Measurements from ENCODE around the gene FAM9A. TPM values are rescaled to one million over a fixed set of nuclear protein-coding genes. Genes with fewer than 3 reads are reported as not detected.

Gene FAM9A
- not detected for polyA plus RNA-seq (2013, experiment 1 of 2)
- not detected for polyA plus RNA-seq (2013, experiment 2 of 2)

DNA sequence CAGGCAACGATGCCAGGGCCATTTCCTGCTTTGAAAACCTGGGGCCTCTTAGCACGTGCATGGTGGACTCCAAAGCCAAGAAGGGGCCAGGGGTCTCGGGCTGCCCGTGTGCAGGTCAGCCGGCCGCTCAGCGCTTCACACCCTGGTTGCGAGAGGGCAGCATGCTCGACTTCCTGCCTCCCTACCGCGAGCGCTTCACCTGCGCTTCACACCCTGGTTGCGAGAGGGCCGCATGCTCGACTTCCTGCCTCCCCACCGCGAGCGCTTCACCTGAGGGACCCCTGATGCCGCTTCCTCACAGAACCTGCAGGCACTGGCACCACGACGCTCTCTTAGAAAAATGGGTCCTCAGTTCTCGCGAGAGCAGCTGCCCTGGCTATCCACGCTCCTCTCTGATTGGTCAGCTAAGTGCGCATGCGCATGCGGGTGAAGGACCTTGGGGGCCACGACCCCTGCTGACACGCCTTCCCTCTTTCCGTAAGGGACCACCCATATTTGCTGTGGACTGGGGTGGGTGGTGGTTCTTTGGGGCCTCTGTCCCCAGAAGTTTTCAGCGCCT, at the start of gene FAM9A:
Gene FAM9A (minus strand): TSS at position 343 of the 559 bp plus-strand sequence. CDS start 1,212 bp downstream, outside the sequence.
- Histone ChIP-seq H4K8ac (ENCODE audit: low read length) (no peak within 1 kb of the TSS), H3K4me3 (ENCODE audit: insufficient read depth in 1 of 2, low read depth in 1 of 2, low read length in 2 of 2) (no peak within 1 kb of the TSS), H2AK5ac (ENCODE audit: low read length, severe bottlenecking) (no peak within 1 kb of the TSS), H3K4me2 (ENCODE audit: low read length, poor library complexity, severe bottlenecking) (no peak within 1 kb of the TSS), H3K27me3 (ENCODE audit: control insufficient read depth in 1 of 2, insufficient read depth in 1 of 2, low read length in 2 of 2) (peaks cover 0 to 6% of the 10 kb centered on the region in 2 experiments), H3K23ac (ENCODE audit: low read length in 2 of 2) (no peak within 1 kb of the TSS), H2BK120ac (ENCODE audit: low read depth, low read length) (no peak within 1 kb of the TSS), H3K14ac (ENCODE audit: low read length in 2 of 2) (no peak within 1 kb of the TSS), H2AFZ (ENCODE audit: low read depth, low read length) (no peak within 1 kb of the TSS), H2BK15ac (ENCODE audit: low read depth, poor library complexity, severe bottlenecking) (no peak within 1 kb of the TSS), H3K79me1 (replicated peaks; ENCODE audit: low read length, poor library complexity, severe bottlenecking) (no peaks in the 10 kb centered on the region), H4K91ac (ENCODE audit: low read length) (no peak within 1 kb of the TSS), H3K36me3 (ENCODE audit: control insufficient read depth in 1 of 2, insufficient read depth in 2 of 2, low read depth in 1 of 2, low read length in 2 of 2) (no peaks in the 10 kb centered on the region), H3K4me1 (ENCODE audit: control insufficient read depth, insufficient read depth, low read depth, low read length) (peaks cover 1% of the 10 kb centered on the region), H3K4ac (ENCODE audit: low read depth in 1 of 2, low read length in 2 of 2) (no peak within 1 kb of the TSS), H2BK12ac (ENCODE audit: low read length in 2 of 2) (no peak within 1 kb of the TSS), H3K27ac (ENCODE audit: low read length, poor library complexity, severe bottlenecking) (no peak within 1 kb of the TSS), H3K18ac (ENCODE audit: low read depth in 1 of 2, low read length in 2 of 2) (no peak within 1 kb of the TSS), H3K9me3 (ENCODE audit: control insufficient read depth, low read length) (no peaks in the 10 kb centered on the region), H2BK5ac (ENCODE audit: low read depth, low read length, poor library complexity, severe bottlenecking) (no peak within 1 kb of the TSS), H3K9ac (ENCODE audit: low read length) (no peak within 1 kb of the TSS)
- WGBS, result 93% methylated on average over 32 of the region's 32 CpGs
- DNase-seq, result no peak

GRCh38 chrX:8850478-8850877, 49.3 kb upstream of the FAM9A start:
- Histone ChIP-seq H3K27me3 (ENCODE audit: control insufficient read depth in 1 of 2, insufficient read depth in 1 of 2, low read length in 2 of 2) (no peaks in the 10 kb centered on the region), H2BK15ac (ENCODE audit: low read depth, poor library complexity, severe bottlenecking) (no peak overlapping the region), H3K79me1 (replicated peaks; ENCODE audit: low read length, poor library complexity, severe bottlenecking) (no peaks in the 10 kb centered on the region), H3K18ac (ENCODE audit: low read depth in 1 of 2, low read length in 2 of 2) (no peak overlapping the region), H3K27ac (ENCODE audit: low read length, poor library complexity, severe bottlenecking) (peak overlapping the region; percentile 23), H3K9me3 (ENCODE audit: control insufficient read depth, low read length) (no peaks in the 10 kb centered on the region), H2BK120ac (ENCODE audit: low read depth, low read length) (no peak overlapping the region), H3K4ac (ENCODE audit: low read depth in 1 of 2, low read length in 2 of 2) (no peak overlapping the region), H3K14ac (ENCODE audit: low read length in 2 of 2) (no peak overlapping the region), H2BK12ac (ENCODE audit: low read length in 2 of 2) (no peak overlapping the region), H3K36me3 (ENCODE audit: control insufficient read depth in 1 of 2, insufficient read depth in 2 of 2, low read depth in 1 of 2, low read length in 2 of 2) (no peaks in the 10 kb centered on the region), H3K4me1 (ENCODE audit: control insufficient read depth, insufficient read depth, low read depth, low read length) (peaks cover 4% of the 10 kb centered on the region), H2AK5ac (ENCODE audit: low read length, severe bottlenecking) (peak overlapping the region; percentile 44), H4K91ac (ENCODE audit: low read length) (no peak overlapping the region), H2AFZ (ENCODE audit: low read depth, low read length) (no peak overlapping the region), H3K4me3 (ENCODE audit: insufficient read depth in 1 of 2, low read depth in 1 of 2, low read length in 2 of 2) (no peak overlapping the region), H3K9ac (ENCODE audit: low read length) (no peak overlapping the region), H3K4me2 (ENCODE audit: low read length, poor library complexity, severe bottlenecking) (no peak overlapping the region), H2BK5ac (ENCODE audit: low read depth, low read length, poor library complexity, severe bottlenecking) (no peak overlapping the region), H3K23ac (ENCODE audit: low read length in 2 of 2) (no peak overlapping the region), H4K8ac (ENCODE audit: low read length) (no peak overlapping the region)
- DNase-seq, result no peak
- 92% methylated on average over 4 of the region's 6 CpGs for WGBS

DNA sequence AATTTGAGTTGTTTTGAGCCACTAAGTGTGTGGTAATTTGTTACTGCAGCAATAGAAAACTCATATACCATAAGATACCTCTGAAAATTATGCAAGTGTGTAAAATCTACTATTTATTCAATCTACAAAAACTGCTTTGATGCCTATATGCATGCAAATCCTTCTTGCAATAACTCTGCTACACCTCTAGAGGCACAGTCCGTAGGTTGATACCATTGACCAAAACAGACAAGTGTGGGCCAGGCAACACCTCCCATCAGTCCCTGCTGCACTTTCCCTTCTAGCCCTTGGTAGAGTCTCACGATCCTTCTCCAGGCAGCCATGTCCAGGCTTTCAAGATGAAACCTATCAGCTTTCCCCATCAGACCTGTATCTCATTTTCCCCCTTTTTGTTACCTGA, 48.8 kb upstream of the FAM9A start:
- H3K23ac ChIP-seq (ENCODE audit: low read length in 2 of 2), result no peak overlapping the region
- no peak overlapping the region for H4K8ac ChIP-seq (ENCODE audit: low read length)
- H4K91ac ChIP-seq (ENCODE audit: low read length), result no peak overlapping the region
- no peak overlapping the region for H2BK5ac ChIP-seq (ENCODE audit: low read depth, low read length, poor library complexity, severe bottlenecking)
- H3K36me3 ChIP-seq (ENCODE audit: control insufficient read depth in 1 of 2, insufficient read depth in 2 of 2, low read depth in 1 of 2, low read length in 2 of 2), result no peaks in the 10 kb centered on the region
- no peak overlapping the region for H3K4me3 ChIP-seq (ENCODE audit: insufficient read depth in 1 of 2, low read depth in 1 of 2, low read length in 2 of 2)
- WGBS, result 78% methylated on average over 2 of the region's 2 CpGs
- H2BK120ac ChIP-seq (ENCODE audit: low read depth, low read length), result no peak overlapping the region
- no peaks in the 10 kb centered on the region for H3K27me3 ChIP-seq (ENCODE audit: control insufficient read depth in 1 of 2, insufficient read depth in 1 of 2, low read length in 2 of 2)
- no peak overlapping the region for H2AFZ ChIP-seq (ENCODE audit: low read depth, low read length)
- no peak overlapping the region for H3K14ac ChIP-seq (ENCODE audit: low read length in 2 of 2)
- peak overlapping the region; percentile 44 for H2AK5ac ChIP-seq (ENCODE audit: low read length, severe bottlenecking)
- no peak overlapping the region for H3K4me2 ChIP-seq (ENCODE audit: low read length, poor library complexity, severe bottlenecking)
- H3K9ac ChIP-seq (ENCODE audit: low read length), result no peak overlapping the region
- H3K79me1 ChIP-seq (replicated peaks; ENCODE audit: low read length, poor library complexity, severe bottlenecking), result no peaks in the 10 kb centered on the region
- H3K9me3 ChIP-seq (ENCODE audit: control insufficient read depth, low read length), result no peaks in the 10 kb centered on the region
- H3K18ac ChIP-seq (ENCODE audit: low read depth in 1 of 2, low read length in 2 of 2), result no peak overlapping the region
- H2BK12ac ChIP-seq (ENCODE audit: low read length in 2 of 2), result no peak overlapping the region
- H2BK15ac ChIP-seq (ENCODE audit: low read depth, poor library complexity, severe bottlenecking), result no peak overlapping the region
- no peak overlapping the region for H3K4ac ChIP-seq (ENCODE audit: low read depth in 1 of 2, low read length in 2 of 2)
- peaks cover 6% of the 10 kb centered on the region for H3K4me1 ChIP-seq (ENCODE audit: control insufficient read depth, insufficient read depth, low read depth, low read length)
- peak overlapping the region; percentile 80 for H3K27ac ChIP-seq (ENCODE audit: low read length, poor library complexity, severe bottlenecking)
- DNase-seq, result no peak

DNA sequence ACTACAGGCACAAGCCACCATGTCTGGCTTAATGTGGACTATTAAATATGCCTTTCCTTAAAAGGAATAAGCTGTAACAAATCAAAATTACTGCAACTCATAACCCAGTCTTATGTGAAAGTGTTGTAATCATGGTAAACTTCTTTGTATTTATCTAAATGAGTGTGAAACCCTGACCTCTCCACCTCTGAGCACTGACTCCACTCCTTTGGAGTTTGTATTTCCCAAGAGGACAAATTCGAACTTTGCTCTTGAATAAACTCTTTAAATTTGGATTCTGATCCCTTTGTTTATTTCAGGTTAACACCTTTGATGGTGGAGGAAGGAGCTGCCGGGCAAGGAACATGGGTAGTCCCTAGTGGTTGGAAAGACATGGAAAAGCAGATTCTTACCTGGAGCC, 48.3 kb upstream of the FAM9A start:
- DNase-seq, result no peak
- peak overlapping the region; percentile 73 for H2BK5ac ChIP-seq (ENCODE audit: low read depth, low read length, poor library complexity, severe bottlenecking)
- no peak overlapping the region for H4K91ac ChIP-seq (ENCODE audit: low read length)
- no peak overlapping the region for H3K4me3 ChIP-seq (ENCODE audit: insufficient read depth in 1 of 2, low read depth in 1 of 2, low read length in 2 of 2)
- peaks cover 6% of the 10 kb centered on the region for H3K4me1 ChIP-seq (ENCODE audit: control insufficient read depth, insufficient read depth, low read depth, low read length)
- H3K9ac ChIP-seq (ENCODE audit: low read length), result no peak overlapping the region
- no peaks in the 10 kb centered on the region for H3K27me3 ChIP-seq (ENCODE audit: control insufficient read depth in 1 of 2, insufficient read depth in 1 of 2, low read length in 2 of 2)
- H3K14ac ChIP-seq (ENCODE audit: low read length in 2 of 2), result no peak overlapping the region
- H3K27ac ChIP-seq (ENCODE audit: low read length, poor library complexity, severe bottlenecking), result peak overlapping the region; percentile 80
- H3K18ac ChIP-seq (ENCODE audit: low read depth in 1 of 2, low read length in 2 of 2), result no peak overlapping the region
- H2BK12ac ChIP-seq (ENCODE audit: low read length in 2 of 2), result no peak overlapping the region
- H2AFZ ChIP-seq (ENCODE audit: low read depth, low read length), result no peak overlapping the region
- H2BK120ac ChIP-seq (ENCODE audit: low read depth, low read length), result no peak overlapping the region
- H3K4ac ChIP-seq (ENCODE audit: low read depth in 1 of 2, low read length in 2 of 2), result no peak overlapping the region
- 30% methylated on average over 2 of the region's 2 CpGs for WGBS
- H2BK15ac ChIP-seq (ENCODE audit: low read depth, poor library complexity, severe bottlenecking), result no peak overlapping the region
- no peak overlapping the region for H3K4me2 ChIP-seq (ENCODE audit: low read length, poor library complexity, severe bottlenecking)
- H4K8ac ChIP-seq (ENCODE audit: low read length), result no peak overlapping the region
- no peaks in the 10 kb centered on the region for H3K79me1 ChIP-seq (replicated peaks; ENCODE audit: low read length, poor library complexity, severe bottlenecking)
- no peaks in the 10 kb centered on the region for H3K36me3 ChIP-seq (ENCODE audit: control insufficient read depth in 1 of 2, insufficient read depth in 2 of 2, low read depth in 1 of 2, low read length in 2 of 2)
- no peak overlapping the region for H3K23ac ChIP-seq (ENCODE audit: low read length in 2 of 2)
- H3K9me3 ChIP-seq (ENCODE audit: control insufficient read depth, low read length), result no peaks in the 10 kb centered on the region
- no peak overlapping the region for H2AK5ac ChIP-seq (ENCODE audit: low read length, severe bottlenecking)

Data from mesenchymal stem cell (in vitro differentiated cells and primary cell).